MCF 10A (cell line): ENCODE measurements around the gene BPHL. TPM values are rescaled to one million over a fixed set of nuclear protein-coding genes. Genes with fewer than 3 reads are reported as not detected.

Experiments
- BruUV-seq: library from RNA; stranded (reverse); fragments of 400-500 nt; replicated peaks from 2 replicates; lab custom pipeline; 2021; lab: Mats Ljungman, UMichigan
- CTCF ChIA-PET: fragments of 300-600 bp; sonication (Branson Sonifier 250); formaldehyde crosslinking; extraction: SDS; loops from one replicate; lab custom pipeline; 2021; ENCODE audit warnings: antibody characterized with exemption, inconsistent platforms; lab: Yijun Ruan, JAX
- POLR2A ChIA-PET: fragments of 300-600, 350-650 bp; sonication (Branson Sonifier 250); formaldehyde crosslinking; extraction: SDS; loops from one replicate; lab custom pipeline; 2020; ENCODE audit warnings: antibody characterized with exemption, inconsistent platforms; lab: Yijun Ruan, JAX
- DNase-seq: peaks from one replicate; pipeline ENCODE4 v3.0.0-alpha.2; 2018; ENCODE audit not compliant: unreplicated experiment
- H3K27ac Mint-ChIP-seq: one replicate; pipeline ENCODE4 v1.8.0; 2022; ENCODE audit warnings: mild to moderate bottlenecking, low read depth, mixed read lengths; ENCODE audit not compliant: unreplicated experiment
- H3K27me3 Mint-ChIP-seq: one replicate; pipeline ENCODE4 v1.8.0; 2022; ENCODE audit warnings: mixed read lengths; ENCODE audit not compliant: insufficient read depth, unreplicated experiment
- H3K36me3 Mint-ChIP-seq: one replicate; pipeline ENCODE4 v1.8.0; 2022; ENCODE audit warnings: mild to moderate bottlenecking, moderate library complexity, mixed read lengths; ENCODE audit not compliant: insufficient read depth, unreplicated experiment
- H3K4me1 Mint-ChIP-seq: one replicate; pipeline ENCODE4 v1.8.0; 2022; ENCODE audit warnings: mixed read lengths; ENCODE audit not compliant: insufficient read depth, unreplicated experiment
- H3K4me3 Mint-ChIP-seq: one replicate; pipeline ENCODE4 v1.8.0; 2022; ENCODE audit warnings: mild to moderate bottlenecking, moderate library complexity, mixed read lengths; ENCODE audit not compliant: unreplicated experiment
- H3K9me3 Mint-ChIP-seq: one replicate; pipeline ENCODE4 v1.8.0; 2022; ENCODE audit warnings: mixed read lengths; ENCODE audit not compliant: unreplicated experiment
- intact Hi-C: fragments of 100-400 bp; cut with micrococcal nuclease; formaldehyde crosslinking; loops from 2 replicates; pipeline ENCODE4 v1.14.1; 2022
- total RNA-seq: library from RNA; stranded (reverse); gene quantifications from 2 replicates; pipeline ENCODE4 v1.2.3, GENCODE V29; 2022
- TF ChIP-seq, protein P1 (sequence below): fragments of 200-600 bp; IDR thresholded peaks from one replicate; pipeline ENCODE4 v1.8.0; 2022; ENCODE audit warnings: antibody characterized with exemption, mild to moderate bottlenecking; ENCODE audit not compliant: unreplicated experiment

The BPHL gene
- total RNA-seq, 1 experiment from 2014 or later: 13.2 TPM

DNA sequence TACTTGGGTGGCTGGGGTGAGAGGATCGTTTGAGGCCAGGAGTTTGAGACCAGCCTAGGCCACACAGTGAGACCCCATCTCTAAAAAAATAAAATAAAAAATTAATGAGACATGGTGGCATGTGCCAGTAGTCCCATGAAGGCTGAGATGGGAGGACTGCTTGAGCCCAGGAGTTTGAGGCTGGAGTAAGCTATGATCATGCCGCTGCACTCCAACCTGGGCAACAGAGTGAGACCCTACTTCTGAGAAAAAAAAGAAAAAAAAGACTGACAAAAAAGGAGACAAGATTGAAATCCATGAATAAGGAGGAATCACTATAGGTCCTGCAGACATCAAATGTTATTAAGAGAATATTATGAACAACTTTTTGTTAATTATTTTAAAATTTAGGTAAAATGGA is 23.7 kb upstream of the BPHL start:
- Mint-ChIP-seq H3K4me1 (no peaks in the 10 kb centered on the region), H3K9me3 (no peaks in the 10 kb centered on the region), H3K36me3 (peaks cover 42% of the 10 kb centered on the region), H3K4me3 (no peak overlapping the region), H3K27me3 (no peaks in the 10 kb centered on the region), H3K27ac (no peak overlapping the region)
- ChIA-PET POLR2A (no interaction called here), CTCF (no interaction called here)
- intact Hi-C loops: no loop called here
- DNase-seq: no peak
- TF ChIP-seq, protein P1, sequence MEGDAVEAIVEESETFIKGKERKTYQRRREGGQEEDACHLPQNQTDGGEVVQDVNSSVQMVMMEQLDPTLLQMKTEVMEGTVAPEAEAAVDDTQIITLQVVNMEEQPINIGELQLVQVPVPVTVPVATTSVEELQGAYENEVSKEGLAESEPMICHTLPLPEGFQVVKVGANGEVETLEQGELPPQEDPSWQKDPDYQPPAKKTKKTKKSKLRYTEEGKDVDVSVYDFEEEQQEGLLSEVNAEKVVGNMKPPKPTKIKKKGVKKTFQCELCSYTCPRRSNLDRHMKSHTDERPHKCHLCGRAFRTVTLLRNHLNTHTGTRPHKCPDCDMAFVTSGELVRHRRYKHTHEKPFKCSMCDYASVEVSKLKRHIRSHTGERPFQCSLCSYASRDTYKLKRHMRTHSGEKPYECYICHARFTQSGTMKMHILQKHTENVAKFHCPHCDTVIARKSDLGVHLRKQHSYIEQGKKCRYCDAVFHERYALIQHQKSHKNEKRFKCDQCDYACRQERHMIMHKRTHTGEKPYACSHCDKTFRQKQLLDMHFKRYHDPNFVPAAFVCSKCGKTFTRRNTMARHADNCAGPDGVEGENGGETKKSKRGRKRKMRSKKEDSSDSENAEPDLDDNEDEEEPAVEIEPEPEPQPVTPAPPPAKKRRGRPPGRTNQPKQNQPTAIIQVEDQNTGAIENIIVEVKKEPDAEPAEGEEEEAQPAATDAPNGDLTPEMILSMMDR: no peak
- BruUV-seq: no TSS peak

DNA sequence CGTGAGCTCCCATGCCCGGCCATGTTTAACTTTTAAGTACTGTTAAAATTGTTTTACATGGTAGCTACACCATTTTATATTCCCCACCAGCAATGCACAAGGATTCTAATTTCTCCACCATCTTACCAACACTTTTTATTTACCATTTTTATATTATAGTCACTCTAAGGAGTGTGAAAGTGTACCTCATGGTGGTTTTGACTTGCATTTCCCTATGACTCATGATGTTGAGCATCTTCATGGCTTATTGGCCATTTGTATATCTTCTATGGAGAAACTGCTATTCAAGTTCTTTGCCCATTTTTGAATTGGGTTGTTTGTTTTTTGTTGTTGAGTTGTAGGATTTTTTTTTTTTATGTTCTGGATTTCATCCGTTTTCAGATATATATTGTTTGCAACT is 15.6 kb upstream of the BPHL start:
- TF ChIP-seq, protein P1: no peak
- Mint-ChIP-seq H3K4me1 (no peaks in the 10 kb centered on the region), H3K27me3 (no peaks in the 10 kb centered on the region), H3K9me3 (no peaks in the 10 kb centered on the region), H3K4me3 (no peak overlapping the region), H3K27ac (no peak overlapping the region), H3K36me3 (peaks cover 67% of the 10 kb centered on the region)
- ChIA-PET CTCF (interaction anchor here (0.6 kb wide), 1 partner anchor 1413 kb away, joined by 3 read pairs; no protein-coding TSS in a partner anchor), POLR2A (interaction anchor here (2.2 kb wide), 1 partner anchor 14 kb away, joined by 6 read pairs; no protein-coding TSS in a partner anchor)
- BruUV-seq: no TSS peak
- DNase-seq: no peak
- intact Hi-C loops: no loop called here

- intact Hi-C loops: no loop called here
- ChIA-PET CTCF (interaction anchor here (0.6 to 1.7 kb wide), 3 partner anchors 11 to 358 kb away, joined by 3 to 5 read pairs (median 5); partner anchors contain the start of genes MYLK4 and TUBB2A), POLR2A (interaction anchor here (0.6 to 1.7 kb wide), 3 partner anchors 8 to 173 kb away, joined by 3 to 7 read pairs (median 3); partner anchors contain the start of gene BPHL)
- H3K4me1 Mint-ChIP-seq: no peaks in the 10 kb centered on the region
- BruUV-seq: no TSS peak
- H3K27ac Mint-ChIP-seq: no peak overlapping the region
- TF ChIP-seq, protein P1: no peak
- H3K36me3 Mint-ChIP-seq: peaks cover 75% of the 10 kb centered on the region
- H3K4me3 Mint-ChIP-seq: no peak overlapping the region
- H3K9me3 Mint-ChIP-seq: no peaks in the 10 kb centered on the region
- no peaks in the 10 kb centered on the region for H3K27me3 Mint-ChIP-seq
- DNase-seq: no peak
Measured at GRCh38 chr6:3108746-3109414, 9.6 kb upstream of the BPHL start.

DNA sequence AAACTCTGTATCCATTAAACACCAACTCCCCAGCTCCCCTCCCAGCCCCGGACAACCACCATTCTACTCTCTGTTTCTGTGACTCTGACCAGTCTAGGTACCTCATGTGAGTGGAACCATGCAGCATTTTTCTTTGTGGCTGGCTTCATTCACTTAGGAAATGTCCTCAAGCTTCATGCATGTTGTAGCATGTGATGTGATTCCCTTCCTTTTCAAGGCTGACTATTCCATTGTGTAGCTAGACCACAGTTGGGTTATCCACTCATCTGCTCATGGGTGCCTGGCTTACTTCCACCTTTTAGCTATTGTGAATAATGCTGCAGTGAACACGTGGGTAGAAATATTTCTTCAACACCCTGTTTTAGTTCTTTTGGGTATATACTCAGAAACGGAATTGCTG is 8.8 kb upstream of the BPHL start:
- no peak overlapping the region for H3K27ac Mint-ChIP-seq
- TF ChIP-seq, protein P1: no peak
- H3K36me3 Mint-ChIP-seq: peaks cover 69% of the 10 kb centered on the region
- H3K27me3 Mint-ChIP-seq: no peaks in the 10 kb centered on the region
- H3K4me1 Mint-ChIP-seq: no peaks in the 10 kb centered on the region
- POLR2A ChIA-PET: no interaction called here
- intact Hi-C loops: no loop called here
- CTCF ChIA-PET: interaction anchor here (0.6 kb wide), 1 partner anchor 113 kb away, joined by 3 read pairs; no protein-coding TSS in a partner anchor
- H3K9me3 Mint-ChIP-seq: no peaks in the 10 kb centered on the region
- BruUV-seq: no TSS peak
- no peak overlapping the region for H3K4me3 Mint-ChIP-seq
- DNase-seq: no peak
